ENCODE measurements around the gene DOK5. TPM values are rescaled to one million over a fixed set of nuclear protein-coding genes. Genes with fewer than 3 reads are reported as not detected.

Gene DOK5
- total and polyA plus RNA-seq, 2 of the 8 experiments (the other 6 are each of a cell fraction or from before 2014, with no cell fraction given), result 8.9 to 15.0 TPM

- no peak overlapping the region for H3K14ac ChIP-seq (ENCODE audit: insufficient read length)
- no peak for FAIRE-seq
- H3K23me2 ChIP-seq (ENCODE audit: low read depth, low read length), result no peaks in the 10 kb centered on the region; the same call in 1 of the 2 replicates
- no peak overlapping the region for H3K18ac ChIP-seq (ENCODE audit: extremely low read depth, low read length)
- no peak overlapping the region for H2BK12ac ChIP-seq (ENCODE audit: low read depth, low read length)
- H2BK120ac ChIP-seq (replicated peaks; ENCODE audit: low read depth, low read length), result no peak overlapping the region
- CTCF ChIA-PET (ENCODE audit: partially characterized antibody), result interaction anchor here (1.1 kb wide), 1 partner anchor 20 kb away, joined by 3 read pairs; no protein-coding TSS in a partner anchor
- H3K23ac ChIP-seq (ENCODE audit: insufficient read length), result no peak overlapping the region
- H2BK20ac ChIP-seq (ENCODE audit: low read length), result no peak overlapping the region
- POLR2A ChIA-PET (ENCODE audit: partially characterized antibody), result no interaction called here
- TF ChIP-seq SP1 (IDR thresholded peaks at IDR 0.05; ENCODE audit: low read depth, low read length), result no peak
- TF ChIP-seq CEBPB (IDR thresholded peaks at IDR 0.05; ENCODE audit: low read depth, low read length), result no peak
- no peak for TF ChIP-seq GTF2F1 (IDR thresholded peaks at IDR 0.05; ENCODE audit: borderline replicate concordance, low read depth, low read length)
- TF ChIP-seq TAF1 (IDR thresholded peaks at IDR 0.05; ENCODE audit: low read depth, low read length), result no peak
- no peak for TF ChIP-seq SP4 (IDR thresholded peaks at IDR 0.05; ENCODE audit: low read length)
- H3K9me3 ChIP-seq (ENCODE audit: insufficient read depth in 2 of 2, low read depth in 1 of 2, low read length in 1 of 2), result no peaks in the 10 kb centered on the region; a peak in 1 of 4 replicates
- no peak overlapping the region for H4K8ac ChIP-seq (ENCODE audit: extremely low read depth, insufficient read depth, low read length)
- no peak overlapping the region for H2BK5ac ChIP-seq (ENCODE audit: low read depth, low read length)
- peaks cover 0 to 6% (median 1%) of the 10 kb centered on the region in 4 experiments; a peak in 1 of 7 replicates for H3K4me1 ChIP-seq (replicated peaks in 1 of 4; ENCODE audit: control insufficient read depth in 3 of 4, insufficient read depth in 4 of 4, low read length in 3 of 4)
- H2AFZ ChIP-seq (ENCODE audit: low read length), result no peak overlapping the region
- H3K36me3 ChIP-seq (ENCODE audit: control insufficient read depth in 2 of 4, insufficient read depth in 4 of 4, low read length in 3 of 4), result no peaks in the 10 kb centered on the region
- H3K4me3 ChIP-seq (ENCODE audit: extremely low read depth in 1 of 4, insufficient read depth in 2 of 4, low read depth in 3 of 4, low read length in 4 of 4), result no peak overlapping the region
- H3K56ac ChIP-seq (replicated peaks; ENCODE audit: insufficient read length, low read depth, low read length), result no peak overlapping the region
- H3K79me1 ChIP-seq (ENCODE audit: low read depth, low read length), result no peaks in the 10 kb centered on the region
- no peak overlapping the region for H4K91ac ChIP-seq (replicated peaks; ENCODE audit: insufficient read length, low read length)
- H2BK15ac ChIP-seq (ENCODE audit: low read length), result no peak overlapping the region
- no peak overlapping the region for H3K4me2 ChIP-seq (ENCODE audit: insufficient read depth in 1 of 2, low read depth in 2 of 2, low read length in 2 of 2)
- no peak overlapping the region for H4K5ac ChIP-seq (ENCODE audit: insufficient read length, low read depth, low read length)
- H3K27ac ChIP-seq (ENCODE audit: low read depth, low read length), result no peak overlapping the region
- no peak for DNase-seq (ENCODE audit: low read depth in 1 of 2, low spot score in 2 of 2)
- H3K4ac ChIP-seq (replicated peaks; ENCODE audit: insufficient read length, low read depth, low read length), result no peak overlapping the region
- no peaks in the 10 kb centered on the region for H4K20me1 ChIP-seq (replicated peaks in 1 of 2; ENCODE audit: control insufficient read depth in 1 of 2, insufficient read depth in 2 of 2, low read length in 2 of 2)
- H3K79me2 ChIP-seq (ENCODE audit: control insufficient read depth in 1 of 2, insufficient read depth in 2 of 2, low read length in 2 of 2), result no peaks in the 10 kb centered on the region
- H3K27me3 ChIP-seq (replicated peaks in 1 of 4; ENCODE audit: control insufficient read depth in 3 of 4, extremely low read depth in 1 of 4, insufficient read depth in 3 of 4, low read length in 3 of 4), result no peaks in the 10 kb centered on the region
- no peak overlapping the region for H3K9ac ChIP-seq (replicated peaks in 1 of 4; ENCODE audit: extremely low read depth in 1 of 4, low read depth in 3 of 4, low read length in 3 of 4)
- no peak overlapping the region for H2AK5ac ChIP-seq (ENCODE audit: low read depth, low read length)
Measured at GRCh38 chr20:54554006-54554405, 78.6 kb downstream of the DOK5 start.
